NB4 (cell line): ENCODE data around the gene CRYBA2.

Experiments
- POLR2A ChIP-seq: IDR thresholded peaks from 2 replicates; pipeline ENCODE4 v1.6.1; 2011; ENCODE audit warnings: mild to moderate bottlenecking; ENCODE audit not compliant: insufficient read length; ENCODE audit errors: extremely low read depth
- TF ChIP-seq, protein P1 (sequence below): IDR thresholded peaks from one replicate; pipeline ENCODE4 v1.5.1; 2012; ENCODE audit warnings: low read depth, low read length

DNA sequence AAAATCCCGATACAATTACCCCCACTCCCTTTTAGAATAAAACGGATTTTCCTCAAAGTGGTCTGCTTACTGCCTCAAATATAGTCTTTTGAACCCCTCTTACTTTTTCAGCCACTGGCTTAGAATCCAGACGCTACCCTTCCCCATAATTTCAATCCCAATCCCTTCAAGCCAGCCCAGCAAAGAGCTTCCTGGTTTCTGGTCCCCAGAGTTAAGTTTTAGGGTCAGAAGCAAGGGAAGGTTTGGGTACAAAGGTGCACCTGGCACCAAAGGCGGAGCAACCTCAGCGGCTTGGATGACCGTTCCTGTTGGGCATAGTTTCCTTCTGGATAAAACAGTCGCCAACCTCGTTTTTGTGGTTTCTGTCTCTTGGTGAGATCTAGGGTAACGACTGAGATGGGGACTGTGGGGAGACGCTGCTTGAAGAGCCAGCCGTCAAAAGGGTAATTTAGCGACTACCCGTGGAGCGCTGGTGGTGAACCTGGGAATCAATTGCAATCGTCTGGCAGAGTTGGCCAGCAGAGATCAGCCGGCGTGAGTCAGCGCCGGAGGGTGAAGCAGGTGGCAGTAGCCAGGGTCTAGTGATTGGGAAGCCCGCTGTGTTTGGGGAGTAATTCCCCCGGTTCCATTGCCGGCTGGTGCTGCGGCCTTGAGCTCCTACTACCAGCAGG is 9.8 kb downstream of the CRYBA2 start:
- TF ChIP-seq, protein P1, sequence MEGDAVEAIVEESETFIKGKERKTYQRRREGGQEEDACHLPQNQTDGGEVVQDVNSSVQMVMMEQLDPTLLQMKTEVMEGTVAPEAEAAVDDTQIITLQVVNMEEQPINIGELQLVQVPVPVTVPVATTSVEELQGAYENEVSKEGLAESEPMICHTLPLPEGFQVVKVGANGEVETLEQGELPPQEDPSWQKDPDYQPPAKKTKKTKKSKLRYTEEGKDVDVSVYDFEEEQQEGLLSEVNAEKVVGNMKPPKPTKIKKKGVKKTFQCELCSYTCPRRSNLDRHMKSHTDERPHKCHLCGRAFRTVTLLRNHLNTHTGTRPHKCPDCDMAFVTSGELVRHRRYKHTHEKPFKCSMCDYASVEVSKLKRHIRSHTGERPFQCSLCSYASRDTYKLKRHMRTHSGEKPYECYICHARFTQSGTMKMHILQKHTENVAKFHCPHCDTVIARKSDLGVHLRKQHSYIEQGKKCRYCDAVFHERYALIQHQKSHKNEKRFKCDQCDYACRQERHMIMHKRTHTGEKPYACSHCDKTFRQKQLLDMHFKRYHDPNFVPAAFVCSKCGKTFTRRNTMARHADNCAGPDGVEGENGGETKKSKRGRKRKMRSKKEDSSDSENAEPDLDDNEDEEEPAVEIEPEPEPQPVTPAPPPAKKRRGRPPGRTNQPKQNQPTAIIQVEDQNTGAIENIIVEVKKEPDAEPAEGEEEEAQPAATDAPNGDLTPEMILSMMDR, result no peak
- TF ChIP-seq POLR2A, result no peak
